ENCODE results near the gene REM2. TPM values are rescaled to one million over a fixed set of nuclear protein-coding genes. Genes with fewer than 3 reads are reported as not detected.
"Not testable (repeated sequence)": the region's sequence is repeated elsewhere in the genome, so short reads cannot be mapped to it uniquely, and the experiment has no call there.

REM2 gene
- polyA plus RNA-seq, 4 donors, result 0.87 to 2.0 (median 1.3) TPM

GRCh38 chr14:22892488-22892887 lies 9.5 kb downstream of the REM2 start:
- no peak for DNase-seq (ENCODE audit: low read depth in 4 of 4, low spot score in 3 of 4)

- DNase-seq (ENCODE audit: low read depth in 4 of 4, low spot score in 3 of 4), result no peak
Observed at GRCh38 chr14:22893706-22894105, 10.7 kb downstream of the REM2 start.

- DNase-seq (ENCODE audit: low read depth in 4 of 4, low spot score in 3 of 4), result no peak
Observed at GRCh38 chr14:22895402-22895801, 12.4 kb downstream of the REM2 start.

GRCh38 chr14:22896356-22896755 lies 13.3 kb downstream of the REM2 start:
- no peak for DNase-seq (ENCODE audit: low read depth in 4 of 4, low spot score in 3 of 4)

GRCh38 chr14:22896760-22897159 lies 13.7 kb downstream of the REM2 start:
- DNase-seq (ENCODE audit: low read depth in 4 of 4, low spot score in 3 of 4), result no peak

- DNase-seq (ENCODE audit: low read depth in 4 of 4, low spot score in 3 of 4), result no peak
Observed at GRCh38 chr14:22897357-22897756, 14.3 kb downstream of the REM2 start.

GRCh38 chr14:22898302-22899090 lies 15.5 kb downstream of the REM2 start:
- DNase-seq (ENCODE audit: low read depth in 4 of 4, low spot score in 3 of 4), result no peak

- DNase-seq (ENCODE audit: low read depth in 4 of 4, low spot score in 3 of 4), result peak in 1 of 4 donors; percentile 47
Observed at GRCh38 chr14:22900081-22900799, 17.2 kb downstream of the REM2 start.

- DNase-seq (ENCODE audit: low read depth in 4 of 4, low spot score in 3 of 4), result no peak
Observed at GRCh38 chr14:22901799-22902198, 18.8 kb downstream of the REM2 start.

GRCh38 chr14:22903742-22904087 lies 20.7 kb downstream of the REM2 start:
- no peak for DNase-seq (ENCODE audit: low read depth in 4 of 4, low spot score in 3 of 4)

- no peak for DNase-seq (ENCODE audit: low read depth in 4 of 4, low spot score in 3 of 4)
Observed at GRCh38 chr14:22905627-22906026, 22.6 kb downstream of the REM2 start.

GRCh38 chr14:22906073-22906472 lies 23.1 kb downstream of the REM2 start:
- no peak for DNase-seq (ENCODE audit: low read depth in 4 of 4, low spot score in 3 of 4)

GRCh38 chr14:22907429-22907828 lies 24.4 kb downstream of the REM2 start:
- no peak for DNase-seq (ENCODE audit: low read depth in 4 of 4, low spot score in 3 of 4)

- DNase-seq (ENCODE audit: low read depth in 4 of 4, low spot score in 3 of 4), result no peak
Observed at GRCh38 chr14:22908601-22909000, 25.6 kb downstream of the REM2 start.

- no peak for DNase-seq (ENCODE audit: low read depth in 4 of 4, low spot score in 3 of 4)
Observed at GRCh38 chr14:22910916-22911315, 27.9 kb downstream of the REM2 start.

GRCh38 chr14:22914836-22915235 lies 31.8 kb downstream of the REM2 start:
- DNase-seq (ENCODE audit: low read depth in 4 of 4, low spot score in 3 of 4), result not testable (repeated sequence)

- DNase-seq (ENCODE audit: low read depth in 4 of 4, low spot score in 3 of 4), result no peak
Observed at GRCh38 chr14:22915886-22916521, 33.0 kb downstream of the REM2 start.

GRCh38 chr14:22918804-22919600 lies 36.0 kb downstream of the REM2 start, which contains the start of gene RBM23:
RBM23 (minus strand) TSS chr14:22919149.
- peak; percentile 100 for DNase-seq (ENCODE audit: low read depth in 4 of 4, low spot score in 3 of 4)

GRCh38 chr14:22919601-22919921 lies 36.5 kb downstream of the REM2 start:
- no peak for DNase-seq (ENCODE audit: low read depth in 4 of 4, low spot score in 3 of 4)

- no peak for DNase-seq (ENCODE audit: low read depth in 4 of 4, low spot score in 3 of 4)
Observed at GRCh38 chr14:22920697-22921096, 37.7 kb downstream of the REM2 start.

- DNase-seq (ENCODE audit: low read depth in 4 of 4, low spot score in 3 of 4), result no peak
Observed at GRCh38 chr14:22922294-22922693, 39.3 kb downstream of the REM2 start.
